ENCODE results near the gene GPX8.

DNA sequence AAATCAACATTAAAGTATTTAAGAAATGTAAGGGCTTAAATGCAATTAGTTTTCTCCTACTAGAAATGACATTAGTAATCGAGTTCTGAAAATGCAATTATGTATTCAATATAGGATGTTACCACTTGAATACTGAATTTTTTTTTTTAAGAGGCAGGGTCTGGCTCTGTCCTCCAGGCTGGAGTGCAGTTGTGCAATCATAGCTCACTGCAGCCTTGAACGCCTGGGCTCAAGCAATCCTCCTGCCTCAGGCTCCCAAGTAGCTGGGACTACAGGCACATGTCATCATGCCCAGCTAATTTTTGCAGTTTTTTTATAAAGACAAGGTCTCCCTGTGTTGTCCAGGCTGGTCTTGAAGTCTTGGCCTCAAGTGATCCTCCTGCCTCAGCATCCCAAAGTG is 11.5 kb downstream of the GPX8 start:
- TF ChIP-seq, protein P1, sequence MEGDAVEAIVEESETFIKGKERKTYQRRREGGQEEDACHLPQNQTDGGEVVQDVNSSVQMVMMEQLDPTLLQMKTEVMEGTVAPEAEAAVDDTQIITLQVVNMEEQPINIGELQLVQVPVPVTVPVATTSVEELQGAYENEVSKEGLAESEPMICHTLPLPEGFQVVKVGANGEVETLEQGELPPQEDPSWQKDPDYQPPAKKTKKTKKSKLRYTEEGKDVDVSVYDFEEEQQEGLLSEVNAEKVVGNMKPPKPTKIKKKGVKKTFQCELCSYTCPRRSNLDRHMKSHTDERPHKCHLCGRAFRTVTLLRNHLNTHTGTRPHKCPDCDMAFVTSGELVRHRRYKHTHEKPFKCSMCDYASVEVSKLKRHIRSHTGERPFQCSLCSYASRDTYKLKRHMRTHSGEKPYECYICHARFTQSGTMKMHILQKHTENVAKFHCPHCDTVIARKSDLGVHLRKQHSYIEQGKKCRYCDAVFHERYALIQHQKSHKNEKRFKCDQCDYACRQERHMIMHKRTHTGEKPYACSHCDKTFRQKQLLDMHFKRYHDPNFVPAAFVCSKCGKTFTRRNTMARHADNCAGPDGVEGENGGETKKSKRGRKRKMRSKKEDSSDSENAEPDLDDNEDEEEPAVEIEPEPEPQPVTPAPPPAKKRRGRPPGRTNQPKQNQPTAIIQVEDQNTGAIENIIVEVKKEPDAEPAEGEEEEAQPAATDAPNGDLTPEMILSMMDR (IDR thresholded peaks at IDR 0.05) = no peak
- TF ChIP-seq POLR2A (IDR thresholded peaks at IDR 0.05) = no peak
